Measurements from ENCODE around the gene FAM89B.
"Not testable (repeated sequence)": the region's sequence is repeated elsewhere in the genome, so short reads cannot be mapped to it uniquely, and the experiment has no call there.

FAM89B gene

DNA sequence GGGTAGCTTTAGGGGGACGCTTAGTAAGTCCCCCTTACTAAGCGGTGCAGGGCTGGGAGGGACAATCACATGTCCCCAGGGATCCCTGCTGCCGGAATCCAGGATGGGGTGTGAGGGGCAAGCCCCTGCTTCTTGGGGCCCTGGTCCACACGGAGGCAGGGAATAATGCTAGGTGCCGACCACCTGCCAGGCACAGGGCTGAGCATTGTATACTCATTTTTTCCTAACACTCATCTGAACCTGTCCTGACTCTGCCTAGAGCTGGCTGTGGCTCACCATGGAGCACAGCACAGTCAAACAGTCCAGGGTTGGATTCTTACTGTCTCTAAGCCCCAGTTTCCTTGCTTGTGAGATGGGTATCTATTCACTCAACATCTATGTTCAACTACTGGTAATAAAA, 12.8 kb upstream of the FAM89B start:
- H3K4me3 Mint-ChIP-seq: peak overlapping the region; percentile 62
- no peaks in the 10 kb centered on the region for H3K27me3 Mint-ChIP-seq
- H3K36me3 Mint-ChIP-seq: no peaks in the 10 kb centered on the region
- peaks cover 53% of the 10 kb centered on the region for H3K4me1 Mint-ChIP-seq (ENCODE audit: low read depth)
- peak overlapping the region; percentile 81 for H3K27ac Mint-ChIP-seq
- no peaks in the 10 kb centered on the region for H3K9me3 Mint-ChIP-seq (ENCODE audit: low read depth)

DNA sequence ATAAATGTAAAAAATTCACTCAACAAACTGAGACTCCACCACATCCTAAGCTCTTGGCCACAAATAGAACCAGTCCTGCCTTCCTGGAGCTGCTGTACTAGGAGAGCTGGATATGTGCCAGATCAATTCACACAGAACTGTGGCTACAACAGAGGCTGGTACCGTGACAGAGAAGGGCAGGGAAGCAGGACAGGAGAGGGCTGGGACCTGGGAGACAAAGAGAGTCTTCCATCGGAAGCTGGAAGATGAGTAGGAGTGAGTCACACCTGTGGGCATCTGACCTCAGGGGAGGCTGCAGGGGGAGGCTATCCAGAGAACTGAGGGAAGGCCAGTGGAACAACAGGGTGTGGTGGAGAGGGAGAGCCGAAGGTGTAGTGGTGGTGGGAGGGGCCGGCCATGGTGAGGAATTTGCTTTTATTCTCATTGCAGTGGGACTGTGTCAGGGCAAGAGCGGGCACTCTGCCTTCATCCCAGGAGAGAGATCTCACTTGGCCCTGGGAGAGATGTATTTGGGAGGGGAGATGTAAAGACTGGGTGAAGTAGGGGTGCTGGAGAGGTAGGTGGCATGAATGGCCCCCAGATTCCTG, 12.3 kb upstream of the FAM89B start:
- H3K4me3 Mint-ChIP-seq: peak overlapping the region; percentile 30
- H3K27ac Mint-ChIP-seq: peak overlapping the region; percentile 81
- H3K4me1 Mint-ChIP-seq (ENCODE audit: low read depth): peaks cover 52% of the 10 kb centered on the region
- H3K36me3 Mint-ChIP-seq: no peaks in the 10 kb centered on the region
- H3K27me3 Mint-ChIP-seq: no peaks in the 10 kb centered on the region
- H3K9me3 Mint-ChIP-seq (ENCODE audit: low read depth): no peaks in the 10 kb centered on the region

DNA sequence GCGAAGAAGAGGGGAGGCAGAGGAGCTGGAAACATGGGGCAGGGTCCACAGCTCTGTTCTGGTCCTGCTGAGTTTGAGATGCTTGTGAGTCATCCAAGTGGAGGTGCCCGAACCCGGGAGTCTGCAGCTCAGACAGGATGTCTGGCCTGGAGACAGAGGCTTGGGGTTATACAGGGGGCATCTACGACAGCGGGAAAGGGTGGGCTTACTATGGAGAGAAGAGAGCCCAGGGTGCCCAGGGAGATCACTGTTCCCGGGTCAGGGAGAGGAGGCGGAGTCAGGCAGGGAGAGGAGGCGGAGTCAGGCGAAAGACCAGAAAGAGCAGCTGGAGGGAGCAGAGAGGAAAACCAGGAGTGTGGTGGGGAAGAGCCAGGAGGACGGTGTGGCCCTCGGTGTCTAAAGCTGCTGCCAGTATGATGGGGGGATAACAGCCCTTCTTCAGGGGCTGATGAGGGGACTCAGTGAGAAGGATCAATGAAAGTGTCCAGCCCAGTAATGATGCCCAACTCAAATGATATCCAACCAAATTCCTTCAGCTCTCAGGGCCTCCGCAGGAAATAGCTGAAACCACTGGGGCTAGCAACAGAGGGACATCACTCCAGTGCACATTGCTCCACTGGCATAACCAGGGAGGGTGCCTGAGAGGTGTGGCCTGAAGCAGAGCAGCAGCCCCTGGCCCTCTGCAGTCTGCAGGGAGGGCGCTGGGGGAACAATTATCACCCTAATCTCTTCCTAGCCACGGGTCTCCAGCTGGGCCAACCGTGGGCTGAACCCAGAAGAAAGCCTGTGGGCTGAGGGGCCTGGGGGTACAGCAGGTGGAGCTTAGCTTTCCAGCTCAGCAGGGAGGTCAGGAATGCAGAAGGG, 11.6 kb upstream of the FAM89B start:
- Mint-ChIP-seq H3K4me3 (peak overlapping the region; percentile 30), H3K4me1 (ENCODE audit: low read depth) (peaks cover 52% of the 10 kb centered on the region), H3K9me3 (ENCODE audit: low read depth) (no peaks in the 10 kb centered on the region), H3K36me3 (no peaks in the 10 kb centered on the region), H3K27ac (peak overlapping the region; percentile 81), H3K27me3 (no peaks in the 10 kb centered on the region)

DNA sequence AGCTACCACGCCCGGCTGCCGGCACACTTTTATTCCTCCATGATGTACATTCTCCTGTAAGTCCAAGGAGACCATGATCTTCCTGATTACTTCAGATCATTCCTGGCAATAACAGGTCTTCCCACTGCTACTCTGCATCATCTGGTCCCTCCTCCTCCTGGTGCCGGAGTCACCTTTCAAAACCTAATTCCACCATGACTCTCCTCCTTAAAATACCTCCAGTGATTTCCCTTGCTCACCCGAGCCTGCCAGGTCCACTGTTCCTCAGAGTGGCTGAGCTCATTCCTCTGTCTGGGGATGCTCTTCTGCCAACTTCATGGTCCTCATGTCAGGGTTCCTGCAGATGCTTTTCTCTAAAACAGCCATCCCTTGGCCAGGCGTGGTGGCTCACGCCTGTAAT, 10.3 kb upstream of the FAM89B start:
- Mint-ChIP-seq H3K36me3 (no peaks in the 10 kb centered on the region), H3K4me3 (peak overlapping the region; percentile 5), H3K9me3 (ENCODE audit: low read depth) (no peaks in the 10 kb centered on the region)

DNA sequence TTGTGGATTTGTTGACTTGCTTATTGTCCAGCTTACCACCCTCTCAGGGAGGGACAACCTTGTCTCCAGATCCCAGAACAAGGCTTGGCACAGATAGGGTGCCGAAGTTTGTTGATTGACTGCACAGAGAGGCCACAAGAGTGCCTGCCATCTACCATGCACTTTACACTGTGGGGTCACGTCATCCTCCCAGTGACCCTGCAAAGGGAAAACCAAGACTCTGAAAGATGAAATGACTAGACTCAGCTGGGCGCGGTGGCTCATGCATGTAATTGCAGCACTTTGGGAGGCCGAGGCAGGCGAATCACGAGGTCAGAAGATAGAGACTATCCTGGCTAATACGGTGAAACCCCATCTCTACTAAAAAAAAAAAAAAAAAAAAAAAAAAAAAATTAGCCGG, 9.6 kb upstream of the FAM89B start:
- Mint-ChIP-seq H3K9me3 (ENCODE audit: low read depth) (no peaks in the 10 kb centered on the region), H3K4me3 (no peak overlapping the region), H3K27me3 (no peaks in the 10 kb centered on the region), H3K27ac (peak overlapping the region; percentile 41), H3K36me3 (no peaks in the 10 kb centered on the region), H3K4me1 (ENCODE audit: low read depth) (peaks cover 51% of the 10 kb centered on the region)

More for the DNA sequence above, 10.3 kb upstream of the FAM89B start:
- no peaks in the 10 kb centered on the region for H3K27me3 Mint-ChIP-seq
- H3K27ac Mint-ChIP-seq: peak overlapping the region; percentile 34
- H3K4me1 Mint-ChIP-seq (ENCODE audit: low read depth): peaks cover 53% of the 10 kb centered on the region

DNA sequence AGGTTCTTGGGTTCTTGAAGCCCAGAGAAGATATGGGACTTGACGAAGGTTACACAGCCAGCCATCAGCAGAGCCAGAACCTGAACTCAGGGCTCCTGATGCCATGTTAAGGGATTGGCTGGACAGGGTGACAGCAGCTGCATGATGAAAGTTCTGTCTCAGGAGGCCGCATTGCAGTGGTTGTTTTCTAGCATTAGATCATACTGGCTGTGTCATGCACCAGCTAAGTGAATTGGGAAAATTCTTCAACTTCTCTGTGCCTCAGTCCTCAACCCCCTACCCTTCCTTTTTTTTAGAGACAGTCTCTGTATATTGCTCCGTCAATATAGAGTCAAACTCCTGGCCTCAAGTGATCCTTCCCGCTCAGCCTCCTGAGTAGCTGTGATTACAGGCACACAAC, 8.7 kb upstream of the FAM89B start:
- H3K9me3 Mint-ChIP-seq (ENCODE audit: low read depth): no peaks in the 10 kb centered on the region
- peaks cover 56% of the 10 kb centered on the region for H3K4me1 Mint-ChIP-seq (ENCODE audit: low read depth)
- H3K36me3 Mint-ChIP-seq: peaks cover 3% of the 10 kb centered on the region
- peak overlapping the region; percentile 86 for H3K27ac Mint-ChIP-seq
- no peaks in the 10 kb centered on the region for H3K27me3 Mint-ChIP-seq
- no peak overlapping the region for H3K4me3 Mint-ChIP-seq

DNA sequence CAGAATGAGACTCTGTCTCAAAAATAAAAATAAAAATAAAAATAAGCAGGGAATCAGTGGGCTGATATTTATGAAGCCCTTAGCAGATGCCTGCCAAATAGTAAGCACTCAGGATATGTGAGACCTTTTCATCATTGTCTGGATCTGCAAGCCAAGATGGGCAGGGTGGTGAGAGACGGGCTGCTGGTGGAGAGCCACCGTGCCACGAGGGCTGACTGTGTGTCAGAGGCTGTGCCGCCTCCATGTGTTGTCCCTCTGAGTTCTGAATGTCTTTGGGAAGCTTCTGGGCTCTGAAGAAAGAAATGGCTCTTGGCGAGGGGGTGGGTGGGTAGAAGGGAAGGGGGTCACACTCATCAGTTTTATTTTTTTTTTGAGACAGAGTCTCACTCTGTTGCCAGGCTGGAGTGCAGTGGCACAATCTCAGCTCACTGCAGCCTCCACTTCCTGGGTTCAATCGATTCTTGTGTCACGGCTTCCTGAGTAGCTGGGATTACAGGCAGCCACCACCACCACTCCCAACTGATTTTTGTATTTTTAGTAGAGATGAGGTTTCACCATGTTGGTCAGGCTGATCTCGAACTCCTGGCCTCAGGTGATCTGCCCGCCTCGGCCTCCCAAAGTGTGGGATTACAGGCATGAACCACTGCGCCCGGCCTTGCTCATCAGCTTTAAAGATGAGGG, 7.3 kb upstream of the FAM89B start:
- H3K4me3 Mint-ChIP-seq: peak overlapping the region; percentile 74
- H3K36me3 Mint-ChIP-seq; H3K27me3 Mint-ChIP-seq; H3K9me3 Mint-ChIP-seq (ENCODE audit: low read depth): not testable (repeated sequence)
- peaks cover 54% of the 10 kb centered on the region for H3K4me1 Mint-ChIP-seq (ENCODE audit: low read depth)
- peak overlapping the region; percentile 96 for H3K27ac Mint-ChIP-seq

DNA sequence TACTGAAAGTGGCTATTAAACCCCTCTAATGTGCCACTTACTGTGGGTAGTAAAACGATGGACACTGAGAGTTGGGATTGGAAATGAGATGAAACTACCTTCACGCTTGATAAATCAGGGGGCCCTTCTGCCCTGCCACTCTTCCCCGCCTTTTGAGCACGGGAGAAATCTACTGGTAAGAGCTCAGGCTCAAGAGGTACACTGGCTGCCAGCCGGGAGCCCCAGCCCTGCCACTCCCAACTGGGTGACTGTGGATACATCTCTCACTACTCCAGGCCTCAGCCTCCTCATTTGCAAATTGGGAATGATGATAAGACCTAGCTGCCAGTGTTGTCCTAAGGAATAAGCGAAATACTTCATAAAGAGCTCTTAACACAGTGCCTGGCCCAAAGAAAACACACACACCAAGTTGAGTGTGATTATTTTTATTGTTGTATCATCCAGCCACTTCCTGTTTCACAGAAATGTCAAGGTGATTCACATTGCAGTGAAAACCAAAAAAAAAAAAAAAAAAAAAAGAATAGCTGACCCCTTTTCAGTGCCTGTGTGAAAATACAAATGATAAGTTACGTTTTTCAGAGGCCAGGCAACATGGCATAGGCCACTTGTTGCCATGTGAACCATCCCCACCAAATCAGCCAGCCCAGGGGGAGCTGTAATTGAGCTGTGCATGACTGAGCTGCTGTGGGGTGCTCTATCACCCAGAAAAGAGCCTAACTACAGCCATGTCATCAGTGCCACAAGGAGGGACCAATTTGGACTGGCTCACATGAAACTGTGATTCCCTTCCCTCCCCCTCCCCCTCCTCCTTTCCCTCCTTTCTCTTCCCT, 6.5 kb upstream of the FAM89B start:
- H3K27me3 Mint-ChIP-seq: no peaks in the 10 kb centered on the region
- peak overlapping the region; percentile 74 for H3K4me3 Mint-ChIP-seq
- no peaks in the 10 kb centered on the region for H3K9me3 Mint-ChIP-seq (ENCODE audit: low read depth)
- peaks cover 5% of the 10 kb centered on the region for H3K36me3 Mint-ChIP-seq
- peak overlapping the region; percentile 96 for H3K27ac Mint-ChIP-seq
- H3K4me1 Mint-ChIP-seq (ENCODE audit: low read depth): peaks cover 50% of the 10 kb centered on the region

DNA sequence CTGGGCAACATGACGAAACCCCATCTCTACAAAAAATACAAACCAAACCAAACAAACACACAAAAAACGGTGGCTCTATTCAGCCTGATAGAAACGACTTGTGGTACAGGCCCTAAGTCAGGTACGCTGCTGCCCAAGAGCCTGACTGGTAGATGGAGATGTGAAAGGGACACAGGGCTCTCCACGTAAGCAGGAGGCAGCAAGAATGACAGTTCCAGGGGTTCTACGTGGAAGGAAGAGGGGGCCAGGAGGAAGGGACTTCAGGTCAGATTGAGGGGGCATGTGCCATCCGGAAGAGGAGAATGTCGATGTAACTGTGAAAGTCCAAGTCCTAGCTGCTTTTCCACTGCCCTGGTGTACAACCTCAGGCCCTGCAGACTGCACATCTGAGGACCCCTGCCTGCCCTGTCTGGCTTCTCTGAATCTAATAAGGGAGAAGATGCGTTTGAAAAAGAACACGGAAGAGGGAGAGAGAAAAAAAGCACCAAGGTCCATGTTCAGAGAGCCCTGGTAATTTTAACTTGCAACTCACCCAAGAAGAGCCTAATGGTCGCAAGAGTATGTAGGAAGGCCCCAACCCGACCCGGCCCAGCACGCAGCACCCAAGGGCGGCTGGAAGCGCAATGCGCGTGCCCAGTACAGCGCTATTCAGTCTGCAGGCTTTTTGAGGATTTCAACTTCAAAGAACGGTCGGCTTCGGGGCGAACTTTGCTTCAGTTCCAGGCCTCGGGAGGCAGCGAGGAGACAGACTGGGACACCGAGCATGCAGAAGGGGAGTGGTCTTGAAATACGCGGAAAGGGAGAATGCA, 3.0 kb upstream of the FAM89B start:
- peaks cover 8% of the 10 kb centered on the region for H3K36me3 Mint-ChIP-seq
- no peaks in the 10 kb centered on the region for H3K27me3 Mint-ChIP-seq
- H3K9me3 Mint-ChIP-seq (ENCODE audit: low read depth): no peaks in the 10 kb centered on the region
- H3K4me3 Mint-ChIP-seq: peak overlapping the region; percentile 99
- peak overlapping the region; percentile 99 for H3K27ac Mint-ChIP-seq
- peaks cover 65% of the 10 kb centered on the region for H3K4me1 Mint-ChIP-seq (ENCODE audit: low read depth)

DNA sequence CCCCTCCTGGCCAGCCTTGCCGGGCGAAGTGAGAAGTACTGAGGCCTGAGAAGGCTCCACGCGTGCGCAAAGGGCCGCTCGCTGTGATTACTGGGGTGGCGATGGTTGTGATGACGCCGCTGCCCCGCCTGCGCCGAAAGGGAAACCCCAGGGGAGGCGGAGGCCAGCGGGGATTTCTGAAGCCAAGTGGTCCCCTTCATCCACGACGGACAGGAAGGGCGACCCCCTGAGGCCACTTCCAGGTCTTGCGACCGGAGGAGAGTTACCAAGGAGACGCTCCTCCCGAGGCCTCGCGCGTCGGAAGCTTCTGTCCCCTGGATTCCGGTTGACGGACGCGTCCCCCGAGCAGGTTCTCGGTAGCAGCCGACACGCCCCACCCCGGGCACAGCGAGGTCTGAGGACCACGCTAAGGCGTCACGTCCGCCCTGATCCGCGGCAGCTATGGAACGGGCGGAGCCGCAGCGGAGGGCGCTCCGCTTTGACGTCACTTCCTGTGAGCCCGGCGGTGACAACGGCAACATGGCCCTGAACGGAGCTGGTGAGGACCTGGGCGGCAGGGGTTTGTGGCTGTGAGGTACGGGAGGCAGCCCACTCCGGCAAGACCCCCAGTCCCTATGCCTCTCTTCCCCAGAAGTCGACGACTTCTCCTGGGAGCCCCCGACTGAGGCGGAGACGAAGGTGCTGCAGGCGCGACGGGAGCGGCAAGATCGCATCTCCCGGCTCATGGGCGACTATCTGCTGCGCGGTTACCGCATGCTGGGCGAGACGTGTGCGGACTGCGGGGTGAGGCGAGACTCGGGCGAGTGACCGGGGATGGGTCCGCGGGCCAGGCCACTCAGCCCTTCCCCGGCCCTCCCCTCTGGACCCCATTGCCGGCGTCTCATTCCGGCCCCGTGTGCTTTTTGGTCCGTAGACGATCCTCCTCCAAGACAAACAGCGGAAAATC, 2.1 kb upstream of the FAM89B start, which contains the start of gene ZNRD2:
Gene ZNRD2 (plus strand): TSS at position 505 of the 946 bp plus-strand sequence. CDS start 15 bp downstream, at position 520.
- no peaks in the 10 kb centered on the region for H3K27me3 Mint-ChIP-seq

DNA sequence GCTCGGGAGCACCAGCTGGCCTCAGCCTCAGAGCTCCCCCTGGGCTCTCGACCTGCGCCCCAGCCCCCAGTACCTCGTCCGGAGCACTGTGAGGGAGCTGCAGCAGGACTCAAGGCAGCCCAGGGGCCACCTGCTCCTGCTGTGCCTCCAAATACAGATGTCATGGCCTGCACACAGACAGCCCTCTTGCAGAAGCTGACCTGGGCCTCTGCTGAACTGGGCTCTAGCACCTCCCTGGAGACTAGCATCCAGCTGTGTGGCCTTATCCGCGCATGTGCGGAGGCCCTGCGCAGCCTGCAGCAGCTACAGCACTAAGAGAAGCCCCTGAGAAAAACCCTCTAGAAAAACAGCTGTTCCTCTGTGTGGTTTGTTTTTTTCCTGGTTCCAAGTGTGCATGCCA, 918 bp upstream of the FAM89B start:
- Mint-ChIP-seq H3K27me3 (no peaks in the 10 kb centered on the region), H3K36me3 (peaks cover 8% of the 10 kb centered on the region), H3K27ac (peak overlapping the region; percentile 83), H3K9me3 (ENCODE audit: low read depth) (no peaks in the 10 kb centered on the region), H3K4me3 (peak overlapping the region; percentile 99), H3K4me1 (ENCODE audit: low read depth) (peaks cover 58% of the 10 kb centered on the region)

More for the DNA sequence above, 2.1 kb upstream of the FAM89B start, which contains the start of gene ZNRD2:
- H3K4me3 Mint-ChIP-seq: peak within 1 kb of the TSS; percentile 99
- H3K36me3 Mint-ChIP-seq: peaks cover 8% of the 10 kb centered on the region
- H3K27ac Mint-ChIP-seq: peak within 1 kb of the TSS; percentile 99
- H3K4me1 Mint-ChIP-seq (ENCODE audit: low read depth): peaks cover 65% of the 10 kb centered on the region
- H3K9me3 Mint-ChIP-seq (ENCODE audit: low read depth): no peaks in the 10 kb centered on the region

DNA sequence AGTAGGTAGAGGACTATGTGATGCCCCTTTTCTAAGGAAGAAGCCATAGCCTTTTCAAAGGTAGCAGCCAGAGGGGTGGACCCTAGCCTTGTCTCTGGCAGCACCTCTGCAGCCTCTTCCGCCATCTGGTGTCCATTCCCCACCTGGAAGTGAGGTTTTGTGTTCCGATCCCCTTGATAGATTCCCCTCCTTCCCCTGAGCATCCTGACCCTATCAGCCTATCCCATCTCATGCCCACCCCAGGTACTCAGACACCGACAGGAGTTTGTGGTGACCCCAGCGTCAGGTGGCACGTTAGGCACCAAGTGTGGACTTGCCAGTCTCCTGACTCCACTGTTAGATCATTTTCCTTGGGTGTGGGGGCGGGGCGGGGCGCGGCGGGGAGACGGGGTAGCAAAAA, 398 bp upstream of the FAM89B start:
- Mint-ChIP-seq H3K27ac (peak overlapping the region; percentile 83), H3K9me3 (ENCODE audit: low read depth) (no peaks in the 10 kb centered on the region), H3K4me1 (ENCODE audit: low read depth) (peaks cover 58% of the 10 kb centered on the region), H3K27me3 (no peaks in the 10 kb centered on the region), H3K36me3 (peaks cover 8% of the 10 kb centered on the region), H3K4me3 (peak overlapping the region; percentile 99)

Measured in activated naive CD8-positive, alpha-beta T cell (primary cell).